NCI-H128 (cell line): ENCODE results near the gene RASGEF1C.
"Not testable (repeated sequence)": the region's sequence is repeated elsewhere in the genome, so short reads cannot be mapped to it uniquely, and the experiment has no call there.

Experiments used
- DNase-seq: peaks from one replicate; lab custom pipeline; 2025; ENCODE audit not compliant: unreplicated experiment; lab: John Stamatoyannopoulos, UW

Gene RASGEF1C

DNA sequence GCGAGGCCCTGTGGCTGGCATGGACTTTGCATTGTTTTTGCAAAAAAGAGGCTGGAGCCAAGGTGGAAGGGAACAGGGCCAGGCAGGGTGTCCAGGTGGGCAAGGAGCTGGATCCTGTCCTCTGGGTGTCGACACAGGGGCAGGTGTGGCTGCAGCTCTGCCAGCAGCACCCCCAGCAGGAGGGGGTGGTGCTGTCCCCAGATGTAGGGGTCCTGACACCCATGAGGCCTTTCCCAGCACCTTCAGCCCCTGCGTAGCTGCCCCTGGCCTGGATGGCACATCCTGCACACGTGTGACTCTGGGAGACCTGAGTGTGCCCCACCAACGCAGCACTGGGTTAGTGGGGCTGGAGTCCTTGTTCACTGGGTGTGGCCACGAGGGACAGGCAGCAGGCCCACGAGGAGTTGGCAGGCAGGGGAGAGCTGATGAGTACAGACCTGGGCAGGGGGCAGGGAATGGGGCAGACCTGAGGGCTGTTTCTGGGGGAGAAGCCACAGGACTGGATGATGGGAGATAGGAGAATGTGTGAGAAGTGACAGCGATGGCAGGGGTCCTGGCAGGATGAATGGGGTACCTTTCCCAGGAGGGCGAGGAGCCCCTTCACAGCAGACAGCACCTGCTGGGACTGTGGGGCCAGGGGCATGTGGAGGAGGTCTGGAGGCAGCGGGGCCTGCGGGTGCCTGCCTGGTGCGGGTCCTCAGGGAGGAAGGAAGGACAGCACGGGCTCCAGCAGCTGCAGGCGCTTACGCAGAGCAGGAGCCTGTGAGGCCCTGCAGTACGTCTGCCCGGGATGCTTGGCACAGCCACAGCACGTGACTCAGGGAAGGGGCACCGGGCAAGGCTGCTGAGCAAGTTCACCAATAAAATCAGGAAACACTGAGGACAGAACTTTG lies 3.6 kb upstream of the RASGEF1C start:
- DNase-seq: no peak

DNA sequence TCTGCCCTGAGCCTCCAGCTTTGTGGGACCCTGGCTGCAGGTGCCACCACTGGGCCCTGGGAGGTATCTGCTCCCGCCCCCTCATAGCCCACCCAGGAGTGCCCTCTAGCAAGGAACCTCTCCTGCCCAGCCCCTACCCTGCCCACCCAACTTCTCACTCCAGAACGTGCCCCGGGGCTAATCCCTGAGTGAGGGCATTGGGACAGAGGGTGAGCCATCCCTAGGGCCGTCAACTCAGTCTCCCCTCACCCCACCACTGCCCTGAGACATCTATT lies 2.7 kb upstream of the RASGEF1C start:
- DNase-seq: no peak

DNA sequence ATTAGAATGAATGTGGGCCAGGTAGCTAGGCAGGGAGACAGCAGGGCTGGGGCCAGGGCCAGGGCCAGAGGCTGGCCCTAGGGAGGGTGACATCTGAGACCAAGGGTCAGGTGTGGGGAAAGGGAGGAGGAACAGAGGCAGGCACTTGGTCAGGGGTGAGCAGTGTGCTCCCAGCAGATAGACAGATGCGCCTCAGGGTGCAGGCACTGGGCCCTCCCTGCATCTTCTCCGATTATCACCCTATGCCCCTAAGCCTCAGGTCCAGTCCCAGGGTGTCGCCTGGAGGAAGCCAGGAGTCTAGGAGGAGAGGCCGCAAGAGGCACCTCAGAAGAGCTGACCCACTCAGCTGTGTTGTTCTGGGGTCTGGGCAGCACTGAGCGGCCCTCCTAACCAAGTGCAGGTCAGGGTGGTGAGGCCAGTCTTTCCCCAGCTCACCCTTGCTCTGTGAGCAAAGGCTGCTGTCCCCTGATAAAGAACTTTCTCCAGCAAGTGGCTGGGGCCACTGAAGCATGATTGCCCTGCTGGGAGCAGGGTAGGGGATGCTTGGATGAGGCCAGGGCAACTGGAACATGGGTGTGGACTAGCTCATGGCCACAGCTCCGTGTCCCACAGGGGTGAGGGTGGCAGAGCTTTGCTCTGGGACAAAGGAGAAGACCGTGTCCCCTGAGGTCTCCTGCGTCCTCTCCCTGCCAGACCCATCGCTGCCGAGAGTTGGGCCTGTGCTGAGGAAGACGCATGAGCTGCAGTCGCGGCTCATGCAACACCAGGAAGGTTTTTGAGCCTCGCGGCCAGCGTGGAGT lies 2.1 kb upstream of the RASGEF1C start:
- DNase-seq: no peak

DNA sequence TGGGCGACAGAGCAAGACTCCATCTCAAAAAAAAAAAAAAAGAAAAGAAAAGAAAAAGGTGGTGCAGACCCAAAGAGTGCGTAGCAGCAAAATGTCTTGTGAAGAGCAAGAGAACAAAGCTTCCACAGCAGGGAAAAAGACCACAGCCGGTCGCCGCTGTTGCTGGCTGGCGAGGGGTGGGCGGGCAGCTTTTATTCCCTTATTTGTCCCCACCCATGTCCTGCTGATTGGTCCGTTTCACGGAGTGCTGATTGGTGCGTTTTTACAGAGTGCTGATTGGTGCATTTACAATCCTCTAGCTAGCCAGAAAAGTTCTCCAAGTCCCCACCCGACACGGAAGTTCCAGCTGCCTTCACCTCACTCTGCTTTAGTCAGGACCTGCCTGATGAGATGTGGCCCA lies 1.1 kb upstream of the RASGEF1C start:
- DNase-seq: not testable (repeated sequence)

DNA sequence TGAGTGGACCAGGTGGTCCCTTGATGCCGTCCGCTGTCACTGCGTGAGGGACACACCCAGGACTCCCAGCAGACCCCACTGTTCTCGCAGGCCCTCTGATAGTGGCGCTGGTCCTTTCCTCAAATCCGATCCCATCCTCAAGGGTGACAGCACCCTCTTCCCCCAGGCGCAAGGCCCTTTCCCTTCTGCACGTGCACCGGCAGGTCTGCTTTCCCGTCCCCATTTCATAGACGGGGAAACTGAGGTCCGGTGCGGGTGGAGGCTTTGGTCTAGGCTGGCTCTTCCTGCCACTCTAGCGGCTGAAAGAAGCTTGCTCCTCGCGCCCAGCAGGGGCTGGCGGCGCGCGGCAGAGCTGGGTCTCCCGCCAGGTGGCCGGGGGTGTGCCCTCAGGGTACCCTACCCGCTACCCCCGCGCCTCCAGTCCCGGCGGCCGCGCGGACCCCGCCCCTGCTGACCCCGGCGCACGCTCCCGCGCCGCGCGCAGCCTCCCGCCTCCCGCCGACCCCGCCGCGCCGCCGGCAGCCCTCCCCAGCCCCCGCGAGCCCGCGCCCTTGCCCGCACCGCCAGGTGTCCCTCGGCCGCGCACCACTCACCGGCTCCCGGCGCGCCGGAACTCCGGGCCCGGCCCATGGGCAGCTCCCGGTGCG lies 453 bp downstream of the RASGEF1C start:
- DNase-seq: no peak

DNA sequence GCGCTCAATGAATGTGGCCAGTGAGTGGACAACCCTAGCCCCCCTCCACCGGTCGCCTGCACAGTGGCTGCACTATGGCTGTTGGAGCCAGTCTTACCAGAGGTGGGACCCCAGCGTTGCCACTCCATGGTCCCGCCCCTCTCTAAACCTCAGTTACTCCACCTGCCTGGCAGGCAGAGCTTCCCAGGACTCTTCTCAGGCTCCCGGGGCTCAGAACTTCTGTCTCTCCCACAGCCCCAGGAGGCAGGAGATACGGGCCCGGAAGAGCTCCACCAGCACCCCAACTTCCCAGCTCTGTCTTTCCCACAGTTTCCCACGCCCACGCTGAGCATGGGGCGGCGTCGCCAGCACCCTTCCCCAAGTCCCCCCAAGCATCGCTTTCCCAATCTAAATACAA lies 975 bp downstream of the RASGEF1C start:
- no peak for DNase-seq

DNA sequence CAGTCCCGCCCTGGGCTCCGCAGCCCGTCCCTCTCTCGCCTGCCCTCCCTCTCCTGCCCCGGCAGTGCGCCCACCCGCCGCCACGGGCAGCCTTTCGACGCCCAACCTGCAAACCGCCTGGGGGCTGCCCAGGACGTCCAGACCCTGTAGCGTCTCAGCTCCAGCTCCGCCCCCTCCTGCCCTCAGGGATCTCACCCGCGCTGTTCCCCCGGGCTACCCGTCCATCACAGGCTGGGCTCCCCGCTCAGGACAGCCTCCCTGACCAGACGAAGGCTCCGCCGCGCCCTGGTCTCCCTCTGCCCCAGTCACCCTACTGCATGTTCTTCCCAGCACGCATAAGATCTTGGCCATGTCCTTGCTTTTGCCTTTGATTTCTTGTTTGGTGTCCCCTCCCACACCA lies 1.4 kb downstream of the RASGEF1C start:
- DNase-seq: no peak

DNA sequence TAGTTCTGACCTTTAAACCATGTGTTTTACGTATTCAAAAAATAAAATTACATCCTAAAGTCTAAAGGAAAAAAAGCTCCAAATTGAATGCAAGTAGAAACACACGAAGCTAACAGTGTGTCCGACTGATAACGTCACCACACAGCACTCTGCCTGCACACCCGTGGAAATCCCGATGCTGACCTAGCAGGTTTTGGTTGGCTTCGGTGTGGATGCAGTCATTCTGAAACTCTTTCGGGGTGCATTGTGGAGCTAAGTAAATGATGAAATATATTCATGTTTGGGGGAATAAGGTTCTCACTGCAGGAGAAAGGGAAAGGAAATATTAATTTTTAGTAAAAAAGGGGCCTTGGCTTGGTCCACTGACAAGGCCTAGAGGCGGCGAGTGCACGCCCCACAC lies 2.0 kb downstream of the RASGEF1C start:
- DNase-seq: no peak

DNA sequence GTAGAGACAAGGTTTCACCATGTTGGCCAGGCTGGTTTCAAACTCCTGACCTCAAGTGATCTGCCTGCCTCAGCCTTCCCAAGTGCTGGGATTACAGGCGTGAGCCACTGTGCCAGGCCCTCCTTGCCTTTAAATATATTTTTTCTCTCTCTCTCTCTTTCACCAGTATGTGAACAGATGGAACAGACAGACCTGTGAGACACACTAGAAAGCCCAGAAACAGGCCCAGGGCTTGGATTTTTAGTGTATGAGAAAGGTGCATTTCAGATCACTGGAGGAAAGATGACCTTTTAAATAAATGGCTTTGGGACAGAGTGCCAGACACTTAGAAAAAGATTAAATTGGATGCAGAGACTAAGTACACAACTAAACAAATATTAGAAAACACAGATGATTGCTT lies 3.1 kb downstream of the RASGEF1C start:
- no peak for DNase-seq

DNA sequence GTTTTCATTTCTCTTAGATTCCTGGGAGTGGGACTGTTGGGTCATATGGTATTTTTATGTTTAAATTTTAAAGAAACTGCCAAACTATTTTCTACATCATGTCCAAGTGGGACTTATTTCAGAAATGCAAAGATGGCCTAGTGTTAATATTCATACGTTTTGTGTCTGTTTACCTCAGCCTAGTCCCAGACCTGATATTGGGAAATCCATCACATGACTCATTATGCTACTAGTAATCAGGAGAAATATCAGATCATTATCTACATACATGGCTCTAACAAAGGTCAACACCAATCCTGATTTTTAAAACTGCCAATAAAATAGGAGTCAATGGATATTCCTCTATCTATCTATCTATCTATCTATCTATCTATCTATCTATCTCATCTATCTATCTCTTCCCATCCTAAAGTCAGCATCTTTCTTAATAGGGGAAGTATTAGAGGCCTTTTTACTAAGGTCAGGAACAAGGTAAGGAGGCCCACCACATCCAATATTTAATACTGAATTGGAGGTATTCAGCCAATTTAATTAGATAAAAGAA lies 4.7 kb downstream of the RASGEF1C start:
- DNase-seq: no peak

DNA sequence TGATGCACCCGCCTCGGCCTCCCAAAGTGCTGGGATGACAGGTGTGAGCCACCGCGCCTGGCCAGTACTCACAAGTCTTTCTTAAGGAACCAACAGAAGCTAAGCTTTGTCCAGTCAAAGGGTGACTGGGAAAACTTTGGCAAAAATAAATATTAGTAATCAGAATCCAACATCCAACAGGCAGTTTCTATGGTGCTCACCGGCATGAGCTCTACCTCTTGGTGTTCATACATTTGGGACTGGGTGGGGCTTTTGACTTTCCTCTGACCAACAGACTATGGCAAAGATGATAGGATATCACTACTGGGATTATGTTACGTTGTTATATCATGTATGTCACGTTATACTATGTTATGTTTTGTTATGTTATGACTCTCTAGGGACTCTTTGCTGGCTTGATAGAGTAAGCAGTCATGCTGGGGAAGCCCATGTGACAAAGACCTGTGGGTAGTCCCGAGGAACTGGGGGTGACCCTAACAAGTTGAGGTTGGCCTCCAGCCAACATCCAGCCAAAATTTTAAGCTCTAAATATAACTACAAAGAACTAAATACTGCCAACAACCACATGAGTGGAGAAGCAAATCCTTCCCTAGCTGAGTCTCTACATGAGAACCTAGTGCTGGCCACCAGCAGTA lies 6.0 kb downstream of the RASGEF1C start:
- no peak for DNase-seq

DNA sequence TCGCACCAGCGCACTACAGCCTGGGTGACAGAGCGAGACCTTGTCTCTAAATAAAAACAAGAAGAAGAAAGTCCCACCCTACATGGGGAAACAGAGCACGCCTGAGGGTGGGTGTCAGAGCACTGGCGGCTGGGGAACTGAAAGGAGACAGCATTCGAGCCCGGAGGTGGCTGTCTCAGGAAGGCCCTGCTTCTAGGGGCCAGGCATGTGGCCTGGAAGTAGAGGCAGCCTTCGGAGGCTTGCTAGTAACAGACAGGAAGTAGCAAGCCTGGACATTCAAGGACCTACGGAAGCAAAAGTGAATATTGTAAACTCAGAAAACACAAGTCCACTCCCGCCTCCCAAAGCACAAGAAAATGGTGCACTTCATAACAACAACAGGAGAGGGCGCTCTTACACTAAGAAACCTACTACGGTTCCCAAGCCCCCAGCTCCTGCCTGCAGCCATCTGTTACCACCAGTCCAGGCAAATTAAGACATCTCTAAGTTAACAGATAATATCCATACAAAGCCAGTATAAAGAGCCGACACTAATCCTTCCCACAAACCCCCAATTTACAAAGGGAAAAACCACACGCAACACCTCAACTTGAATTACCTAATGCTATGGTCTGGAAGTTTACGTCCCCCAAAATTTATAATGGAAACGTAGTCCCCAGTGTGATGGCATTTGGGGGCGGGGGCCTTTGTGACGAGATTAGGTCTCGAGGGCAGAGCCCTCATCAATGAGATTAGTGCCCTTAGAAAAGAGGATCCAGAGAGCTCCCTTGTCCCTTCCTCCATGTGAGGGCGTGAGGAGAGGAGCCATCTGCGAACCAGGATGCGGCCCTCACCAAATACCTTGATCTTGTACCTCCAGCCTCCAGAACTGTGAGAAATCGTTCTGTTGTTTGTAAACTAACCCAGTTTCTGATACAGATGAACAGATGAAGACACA lies 7.7 kb downstream of the RASGEF1C start:
- DNase-seq: peak; percentile 0

DNA sequence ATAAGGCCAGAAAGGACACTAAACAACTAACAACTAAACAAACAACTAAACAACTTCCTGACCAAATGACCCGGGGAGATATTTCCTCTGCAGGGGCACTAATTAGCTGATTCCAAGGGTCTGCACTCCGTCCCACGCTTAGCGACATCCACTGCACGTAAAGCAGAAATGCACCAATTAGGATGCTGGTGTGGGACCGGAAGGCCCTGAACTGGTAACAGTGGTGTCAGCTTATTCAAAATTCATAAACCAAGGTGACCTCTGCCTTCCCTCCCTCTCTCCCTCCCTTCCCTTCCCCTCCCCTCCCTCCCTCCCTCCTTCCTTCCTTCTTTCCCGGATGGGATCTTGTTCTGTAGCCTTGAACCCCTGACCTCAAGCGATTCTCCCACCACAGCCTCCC lies 9.6 kb downstream of the RASGEF1C start:
- no peak for DNase-seq

DNA sequence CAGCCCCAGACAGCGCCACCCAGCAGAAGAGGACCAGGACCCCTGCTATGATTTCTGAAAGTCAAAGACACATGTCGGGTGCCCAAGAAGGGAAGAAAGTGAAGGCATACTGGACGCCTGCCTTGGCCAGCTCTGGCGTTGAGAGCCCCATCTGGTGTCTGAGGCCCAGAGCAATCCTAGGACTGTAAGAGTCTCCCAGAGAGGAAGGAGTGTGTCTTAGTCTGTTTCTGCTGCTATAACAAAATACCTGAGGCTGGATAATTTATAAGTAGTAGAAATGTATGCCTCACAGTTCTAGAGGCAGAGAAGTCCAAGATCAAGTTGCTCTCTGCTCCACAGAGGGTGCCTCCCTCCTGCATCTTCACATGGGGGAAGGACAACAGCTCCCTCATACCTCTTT lies 10.8 kb downstream of the RASGEF1C start:
- DNase-seq: no peak

DNA sequence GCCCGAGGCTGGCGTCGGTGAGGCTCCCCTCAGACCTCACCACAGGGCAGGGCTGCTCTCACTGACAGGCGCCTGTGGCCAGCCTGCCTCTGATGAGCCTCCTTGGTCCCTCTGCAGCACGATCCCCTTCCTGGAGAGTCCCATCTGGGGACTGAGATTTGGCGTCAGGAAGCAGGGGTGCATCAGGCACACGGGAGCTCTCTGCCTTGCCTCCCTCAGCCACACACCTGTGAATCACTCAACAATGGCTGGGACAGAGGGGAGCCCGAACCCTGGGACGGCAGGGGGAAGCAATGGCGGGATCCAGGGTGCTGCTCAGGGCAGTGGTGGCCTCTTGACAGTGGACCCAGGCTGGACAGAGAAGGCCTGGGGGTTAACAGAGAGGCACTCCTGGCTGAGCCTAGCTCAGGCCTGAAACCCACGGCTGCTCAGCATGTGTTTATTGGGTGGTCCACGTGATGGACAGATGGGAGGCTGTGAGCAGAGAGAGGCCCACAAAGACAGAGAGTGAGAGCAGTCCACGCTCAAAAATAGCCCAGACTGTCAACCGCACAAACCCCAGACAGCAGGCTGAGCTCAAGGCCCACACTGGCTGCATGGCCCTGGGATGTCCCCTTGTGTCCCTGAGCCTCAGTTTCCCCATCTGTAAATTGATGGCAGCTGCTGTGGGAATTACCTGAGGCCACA lies 11.9 kb downstream of the RASGEF1C start:
- no peak for DNase-seq

DNA sequence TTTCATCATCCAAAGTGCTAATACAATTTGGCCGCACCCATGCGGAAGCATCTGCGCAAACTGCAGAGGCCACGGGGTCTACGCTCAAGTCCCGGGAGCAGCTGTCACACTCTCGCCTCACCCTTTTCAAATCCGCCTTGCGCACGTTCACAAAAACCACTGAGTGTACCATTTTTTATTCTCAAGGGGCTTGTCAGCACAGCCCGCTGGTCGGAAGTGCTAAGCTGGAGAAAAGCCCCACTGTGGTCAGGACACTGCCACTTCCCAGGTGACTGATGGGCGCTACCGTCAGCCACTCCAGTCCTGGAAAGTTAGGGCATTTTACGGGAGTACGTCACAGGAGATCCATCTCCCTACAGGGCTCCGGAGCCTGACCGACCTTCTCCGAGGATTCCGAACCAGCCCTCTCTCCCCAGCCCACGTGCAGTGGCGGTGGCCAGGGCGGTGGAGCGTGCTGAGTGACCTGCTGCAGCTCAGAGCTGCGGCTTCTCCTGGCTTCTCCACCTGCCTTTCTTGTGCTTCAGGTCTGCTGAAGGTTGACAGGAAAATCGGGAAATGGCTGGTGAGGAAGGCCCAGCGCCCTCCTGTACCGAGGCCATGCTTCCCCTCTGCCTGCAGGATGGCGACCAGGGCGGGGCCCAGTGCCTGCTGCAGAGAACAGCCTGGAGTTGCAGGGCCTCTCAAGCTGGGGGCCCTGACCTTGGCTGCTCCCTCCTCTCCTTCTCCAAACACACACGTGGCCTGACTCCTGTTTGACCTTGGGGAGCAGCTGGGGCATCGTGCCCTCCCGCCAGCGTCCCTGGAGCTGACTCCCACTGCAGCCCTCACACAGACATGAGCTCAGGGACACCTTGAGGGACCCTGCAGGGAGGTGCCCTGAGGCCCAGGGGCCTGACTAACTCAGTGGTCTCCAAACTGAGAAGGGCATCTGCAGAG lies 14.3 kb downstream of the RASGEF1C start:
- no peak for DNase-seq

DNA sequence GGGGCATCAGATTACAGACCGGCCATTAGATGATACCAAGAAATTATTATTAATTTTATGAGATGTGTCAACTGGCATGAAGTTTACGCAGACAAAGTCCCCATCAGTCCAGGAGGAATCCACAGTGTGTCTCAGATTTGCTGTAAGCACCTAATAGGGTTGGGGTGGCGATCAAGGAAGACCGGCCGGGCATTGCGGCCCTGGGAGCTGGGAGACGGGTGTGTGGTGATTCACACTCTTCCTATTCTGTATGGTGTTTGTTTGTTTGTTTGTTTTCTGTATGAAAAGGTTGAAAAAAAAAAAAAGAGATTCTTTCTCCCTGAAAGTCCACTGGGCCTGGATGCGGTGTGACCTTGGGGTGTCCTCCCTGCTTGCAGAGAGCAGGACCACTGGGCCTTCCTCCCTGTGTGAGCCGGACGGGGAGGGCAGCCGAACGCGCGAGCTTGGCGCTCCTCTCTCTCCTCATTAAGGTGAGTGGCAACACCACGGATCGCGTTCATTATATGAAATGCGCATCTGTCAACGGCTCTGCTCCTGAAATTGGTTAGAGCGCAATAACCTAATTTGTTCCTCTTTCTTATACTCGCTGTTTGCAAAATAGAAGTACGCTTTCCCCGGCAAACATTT lies 15.1 kb downstream of the RASGEF1C start:
- DNase-seq: no peak

DNA sequence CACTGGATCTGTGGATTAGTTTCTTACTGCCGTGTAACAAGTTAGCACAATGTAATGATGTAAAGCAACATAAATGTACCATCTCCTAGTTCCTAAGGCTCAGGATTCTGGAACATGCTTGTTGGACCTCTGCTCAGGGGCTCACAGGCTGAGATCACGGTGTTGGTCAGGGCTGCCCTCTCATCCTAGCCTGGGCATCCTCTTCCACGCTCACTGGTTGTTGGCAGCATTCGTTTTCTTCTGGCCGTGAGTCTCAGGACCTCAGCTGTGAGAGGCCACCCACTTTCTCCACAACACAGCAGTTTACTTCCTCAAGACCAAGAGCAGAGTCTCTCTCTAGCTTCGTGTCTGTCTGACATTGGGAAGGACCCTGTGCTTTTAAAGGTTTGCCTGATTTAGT lies 17.3 kb downstream of the RASGEF1C start:
- no peak for DNase-seq
